GM19395 (cell line): ENCODE data around the gene NFIC.
"Not testable (repeated sequence)": the region's sequence is repeated elsewhere in the genome, so short reads cannot be mapped to it uniquely, and the experiment has no call there.

ENCODE experiments used
- ATAC-seq: cut with Tn5 transposase; IDR thresholded peaks from one replicate; pipeline ENCODE4 v1.9.1; 2021; ENCODE audit warnings: mild to moderate bottlenecking, moderate library complexity; ENCODE audit not compliant: unreplicated experiment

Gene NFIC

DNA sequence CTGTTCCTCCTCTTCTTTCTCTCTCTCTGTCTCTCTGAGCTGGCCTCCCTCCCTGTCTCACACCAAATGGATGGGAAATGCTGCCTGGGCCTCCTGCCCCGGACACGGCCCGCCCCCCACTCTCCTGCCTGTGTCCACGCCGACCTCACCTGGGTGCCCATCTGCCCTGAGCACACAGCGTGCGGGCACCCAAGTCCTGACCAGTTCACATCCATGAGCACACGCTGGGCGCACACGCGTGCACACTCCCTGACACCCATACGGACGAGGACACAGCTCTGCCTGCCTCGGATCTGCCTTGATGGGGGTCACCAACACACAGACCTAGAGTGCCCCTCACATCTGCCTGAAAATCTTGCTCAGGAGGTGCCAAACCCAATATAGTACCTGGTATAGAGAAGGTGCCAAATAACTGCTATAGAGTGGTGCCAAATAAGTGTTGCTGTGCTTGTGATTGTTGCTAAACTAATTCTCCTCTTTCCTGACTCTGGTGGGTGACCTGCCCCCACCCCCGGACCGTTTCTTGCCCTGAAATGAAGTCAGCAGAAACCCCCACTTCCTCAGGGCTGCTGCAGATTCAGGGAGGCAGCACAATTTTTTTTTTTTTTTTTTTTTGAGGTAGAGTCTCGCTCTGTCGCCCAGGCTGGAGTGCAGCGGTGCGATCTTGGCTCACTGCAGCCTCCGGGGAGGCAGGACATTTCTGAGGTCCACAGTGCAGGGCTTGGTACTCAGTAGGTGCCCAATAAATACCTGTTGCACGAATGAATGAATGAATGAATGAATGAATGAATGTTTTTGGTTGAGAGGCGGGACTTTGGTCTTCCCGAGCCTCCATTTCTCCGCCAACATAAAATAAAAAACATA, 4.6 kb downstream of the NFIC start:
- ATAC-seq, result no peak

- ATAC-seq, result no peak
These were observed 6.0 kb downstream of the NFIC start for GRCh38 chr19:3372413-3372812.

GRCh38 chr19:3373971-3374368, 7.6 kb downstream of the NFIC start:
- no peak for ATAC-seq

DNA sequence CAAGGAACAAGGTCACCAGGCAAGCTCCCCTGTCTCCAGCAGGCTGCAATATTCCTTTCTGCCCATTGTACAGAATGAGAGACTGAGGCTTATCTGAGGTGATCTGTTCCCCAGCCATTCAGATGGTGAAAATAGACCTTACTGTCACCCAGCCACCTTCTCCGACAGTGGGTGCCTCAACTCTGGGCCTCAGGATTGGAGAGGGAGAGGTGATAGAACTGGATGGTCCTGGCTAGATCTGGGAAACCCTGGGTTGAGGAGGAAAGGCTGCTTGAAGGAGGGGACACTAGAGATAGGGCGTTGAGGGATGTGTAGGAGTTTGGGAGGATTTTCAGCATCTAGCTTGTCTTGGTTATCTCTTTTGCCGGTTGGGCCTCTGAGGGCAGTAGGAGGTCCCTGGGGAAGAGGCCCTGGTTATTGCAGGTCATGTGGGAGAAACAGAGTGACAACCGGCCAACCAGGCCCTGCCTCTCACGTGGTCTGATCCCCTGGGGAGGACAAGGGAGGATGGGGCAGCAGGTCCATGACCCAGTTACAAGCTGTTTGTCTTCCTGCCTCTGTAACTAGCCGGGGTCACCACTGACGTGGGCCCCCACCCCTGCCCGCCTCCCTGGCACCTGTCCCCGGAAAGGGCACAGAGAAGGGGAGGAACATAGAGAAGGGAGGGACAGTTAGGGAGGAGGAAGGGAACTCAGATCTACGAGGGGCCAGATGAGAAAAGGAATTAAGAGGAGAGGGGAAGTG, 8.2 kb downstream of the NFIC start:
- ATAC-seq, result no peak

- no peak for ATAC-seq
These were observed 9.1 kb downstream of the NFIC start for GRCh38 chr19:3375221-3376090.

DNA sequence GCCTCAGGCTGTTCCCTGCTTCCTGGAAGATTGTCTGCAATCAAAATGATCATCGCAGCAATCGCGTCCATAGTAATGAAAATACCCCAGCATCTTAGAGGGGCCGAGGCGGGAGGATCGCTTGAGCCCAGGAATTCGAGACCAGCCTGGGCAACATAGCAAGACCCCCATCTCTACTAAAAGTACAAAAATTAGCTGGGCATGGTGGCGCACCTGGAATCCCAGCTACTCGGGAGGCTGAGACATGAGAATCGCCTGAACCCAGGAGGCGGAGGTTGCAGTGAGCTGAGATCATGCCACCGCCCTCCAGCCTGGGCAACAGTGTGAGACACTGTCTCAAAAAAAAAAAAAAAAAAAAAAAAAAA, 9.7 kb downstream of the NFIC start:
- not testable (repeated sequence) for ATAC-seq

GRCh38 chr19:3378352-3379150, 12.2 kb downstream of the NFIC start:
- no peak for ATAC-seq

GRCh38 chr19:3380829-3381228, 14.4 kb downstream of the NFIC start:
- no peak for ATAC-seq

- ATAC-seq, result no peak
These were observed 15.5 kb downstream of the NFIC start for GRCh38 chr19:3381701-3382372.

- ATAC-seq, result no peak
These were observed 16.2 kb downstream of the NFIC start for GRCh38 chr19:3382460-3383100.

DNA sequence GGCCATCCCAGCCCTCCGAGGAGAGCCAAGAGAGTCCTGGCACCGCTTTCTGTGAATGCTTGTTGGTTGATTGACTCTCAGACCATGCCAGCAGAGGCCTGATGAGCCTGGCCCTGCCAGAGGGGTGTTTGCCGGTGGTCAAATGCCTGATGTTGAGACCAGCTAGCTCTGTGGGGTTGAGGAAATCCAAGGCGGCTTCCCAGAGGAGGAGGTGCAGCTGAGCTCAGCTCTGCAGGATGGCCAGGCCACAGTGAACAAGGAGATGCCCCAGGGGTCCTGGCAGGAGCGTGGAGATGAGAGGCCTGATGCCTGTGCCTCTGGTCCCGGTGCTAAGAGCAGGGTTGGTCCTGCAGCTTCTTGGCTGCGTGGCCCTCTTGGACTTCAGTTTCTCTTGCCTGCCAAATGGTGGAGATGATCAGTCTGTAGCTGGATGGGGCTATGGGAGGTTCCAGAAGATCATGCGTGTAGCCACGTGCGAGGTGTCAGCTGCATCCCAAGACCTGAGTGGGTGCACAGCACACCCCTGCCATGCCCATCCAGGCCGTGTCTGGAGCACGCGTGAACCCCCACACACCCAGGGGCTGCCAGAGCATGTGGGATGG, 16.8 kb downstream of the NFIC start:
- no peak for ATAC-seq

GRCh38 chr19:3386447-3387234, 20.3 kb downstream of the NFIC start:
- ATAC-seq, result no peak

DNA sequence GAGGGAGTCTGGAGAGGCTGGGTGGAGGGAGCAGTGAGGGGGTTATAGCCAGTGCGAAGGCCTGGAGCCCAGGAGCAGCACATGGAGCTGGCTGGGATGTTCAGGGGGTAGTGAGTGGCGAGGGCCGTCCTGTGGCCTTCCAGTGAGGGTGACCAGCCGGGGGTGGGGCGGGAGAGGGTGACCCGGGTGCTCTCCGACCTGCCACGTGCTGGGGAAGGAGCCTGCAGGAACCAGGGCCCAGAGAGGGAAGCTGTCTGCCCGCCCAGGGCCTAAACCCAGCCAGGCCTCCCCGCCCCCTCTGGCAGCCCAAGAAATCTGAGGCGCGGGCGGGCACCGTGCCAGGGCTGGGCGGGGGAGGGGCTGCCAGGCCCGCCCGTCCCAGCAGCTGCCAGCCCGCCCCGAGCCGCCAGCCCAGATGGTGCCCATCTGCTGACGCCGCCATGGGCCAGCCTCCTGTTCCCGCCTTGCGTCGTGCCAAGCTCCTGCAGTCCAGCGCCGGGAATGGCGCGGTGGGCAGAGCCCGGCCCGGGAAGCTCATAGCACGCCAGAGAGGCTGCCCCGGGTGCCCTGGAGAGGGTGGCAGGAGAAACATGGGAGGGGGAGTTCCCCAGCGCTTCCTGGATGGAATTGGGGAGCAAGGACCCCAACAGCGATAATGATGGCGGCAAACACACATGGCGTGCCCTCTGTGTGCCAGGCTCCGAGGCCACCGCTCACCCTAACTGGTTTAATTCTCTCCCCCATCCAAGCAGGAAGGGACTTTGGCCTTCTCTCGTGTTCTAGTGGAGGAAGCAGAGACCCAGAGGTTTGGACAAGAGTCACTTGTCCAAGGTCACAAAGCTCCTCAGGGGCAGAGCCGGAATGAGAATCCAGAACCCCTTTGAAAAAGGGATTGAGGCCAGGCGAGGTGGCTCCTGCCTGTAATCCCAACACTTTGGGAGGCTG, 21.5 kb downstream of the NFIC start:
- ATAC-seq, result no peak

DNA sequence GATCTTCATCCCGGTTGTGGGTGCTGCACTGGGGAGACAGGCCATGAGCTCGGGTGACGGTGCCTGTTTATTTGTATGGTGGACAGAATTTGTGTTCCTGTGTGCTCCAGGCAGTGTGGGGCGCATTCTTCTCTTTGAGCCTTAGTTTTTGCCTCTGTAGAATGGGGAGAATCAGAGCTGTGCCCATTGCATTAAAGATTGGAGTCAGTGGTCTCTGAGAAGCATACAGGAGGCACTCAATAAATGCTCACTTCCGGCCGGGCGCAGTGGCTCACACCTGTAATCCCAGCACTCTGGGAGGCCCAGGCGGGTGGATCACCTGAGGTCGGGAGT, 23.0 kb downstream of the NFIC start:
- no peak for ATAC-seq

GRCh38 chr19:3389876-3390371, 23.5 kb downstream of the NFIC start:
- no peak for ATAC-seq

DNA sequence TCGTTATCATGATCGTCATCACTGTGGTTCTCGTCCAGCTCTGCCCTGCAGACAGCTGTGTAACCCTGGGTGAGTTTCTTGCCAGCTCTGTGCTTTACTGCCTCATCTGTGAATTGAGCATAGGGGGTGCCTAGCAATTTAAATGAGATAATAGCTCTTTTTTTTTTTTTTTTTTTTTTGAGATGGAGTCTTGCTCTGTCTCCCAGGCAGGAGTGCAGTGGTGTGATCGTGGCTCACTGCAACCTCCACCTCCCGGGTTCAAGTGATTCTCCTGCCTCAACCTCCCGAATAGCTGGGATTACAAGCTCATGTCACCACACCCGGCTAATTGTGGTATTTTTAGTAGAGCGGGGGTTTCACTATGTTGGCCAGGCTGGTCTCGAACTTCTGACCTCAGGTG, 25.5 kb downstream of the NFIC start:
- ATAC-seq, result not testable (repeated sequence)

- ATAC-seq, result no peak
These were observed 26.1 kb downstream of the NFIC start for GRCh38 chr19:3392480-3392879.
